NCI-H345 treated with DMSO at 0.1 percent for 48 hours (cell line): Measurements from ENCODE around the gene GRB10.

Experiments used
- DNase-seq: peaks from one replicate; lab custom pipeline; 2025; ENCODE audit not compliant: unreplicated experiment; lab: John Stamatoyannopoulos, UW

Gene GRB10

GRCh38 chr7:50641442-50642405 lies 141.0 kb downstream of the GRB10 start:
- DNase-seq = no peak

GRCh38 chr7:50640779-50641178 lies 141.9 kb downstream of the GRB10 start:
- no peak for DNase-seq

DNA sequence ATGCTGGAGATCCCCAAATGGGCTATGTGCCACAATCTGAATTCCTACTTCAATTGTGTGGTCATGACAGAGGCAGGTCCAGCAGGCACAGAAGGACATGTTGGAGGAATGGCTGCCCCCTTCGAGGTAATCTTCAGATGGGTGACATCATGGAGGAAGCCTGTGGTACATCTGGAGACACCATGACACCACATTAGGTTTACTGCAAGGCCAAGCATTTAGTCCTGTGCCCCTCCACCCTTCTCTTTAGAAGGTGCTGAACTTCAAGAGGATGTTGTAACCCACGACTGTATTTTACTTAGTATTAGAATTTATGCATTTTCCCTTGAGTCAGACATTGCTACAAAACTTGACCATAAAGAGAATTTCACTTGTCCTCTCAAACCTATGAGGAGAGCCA lies 142.4 kb downstream of the GRB10 start:
- DNase-seq = no peak

- DNase-seq = no peak
These were observed 144.7 kb downstream of the GRB10 start for GRCh38 chr7:50637725-50638643.

DNA sequence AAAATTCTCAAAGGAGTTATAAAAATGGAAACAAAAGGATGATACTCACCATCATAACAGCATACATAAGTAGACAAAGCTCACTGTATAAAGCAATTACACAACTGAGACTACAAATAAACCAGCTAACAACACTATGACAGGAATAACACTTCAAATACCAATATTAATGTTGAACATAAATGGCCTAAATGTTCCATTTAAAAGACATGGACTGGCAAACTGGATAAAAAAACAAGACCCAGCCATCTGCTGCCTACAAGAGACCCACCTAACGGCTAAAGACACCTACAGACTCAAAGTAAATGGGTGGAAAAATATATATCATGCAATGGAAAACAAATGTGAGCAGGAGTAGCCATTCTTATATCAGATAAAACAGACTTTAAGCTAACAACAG lies 148.3 kb downstream of the GRB10 start:
- no peak for DNase-seq

DNA sequence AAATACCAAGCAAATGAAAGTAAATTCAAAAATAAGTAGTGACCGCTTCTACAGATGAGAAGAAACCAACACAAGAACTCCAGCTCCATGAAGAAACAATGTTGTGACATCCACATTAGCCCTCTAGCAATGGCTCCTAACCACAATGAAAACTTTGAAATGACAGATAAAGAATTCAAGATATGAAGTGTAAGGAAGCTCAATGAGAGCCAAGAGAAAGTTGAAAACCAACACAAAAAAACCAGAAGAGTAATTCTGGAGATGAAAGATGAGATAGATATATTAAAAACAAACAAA lies 149.3 kb downstream of the GRB10 start:
- DNase-seq = no peak

GRCh38 chr7:50632561-50633413 lies 149.9 kb downstream of the GRB10 start:
- peak; percentile 27 for DNase-seq

DNA sequence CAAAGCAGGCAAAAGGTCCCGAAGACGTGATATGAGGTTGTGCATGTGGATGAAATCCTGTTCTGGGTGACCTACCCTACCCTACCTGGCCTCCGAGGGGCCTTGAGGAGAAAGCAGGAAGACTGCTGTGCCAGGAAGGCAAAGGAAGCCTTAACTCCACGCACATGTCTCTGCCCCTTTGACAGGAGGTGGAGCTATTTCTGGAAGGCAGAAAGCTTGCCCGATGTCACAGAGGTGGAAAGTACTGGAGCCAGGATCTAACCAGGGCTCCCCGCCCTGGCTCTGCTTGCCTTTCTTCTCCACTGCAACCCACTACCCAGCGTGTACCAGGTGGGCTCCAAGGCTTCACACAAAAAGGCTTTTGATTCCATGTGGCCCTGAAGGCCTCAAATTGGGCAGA lies 151.1 kb downstream of the GRB10 start:
- DNase-seq = no peak

- no peak for DNase-seq
These were observed 151.6 kb downstream of the GRB10 start for GRCh38 chr7:50631100-50631499.

DNA sequence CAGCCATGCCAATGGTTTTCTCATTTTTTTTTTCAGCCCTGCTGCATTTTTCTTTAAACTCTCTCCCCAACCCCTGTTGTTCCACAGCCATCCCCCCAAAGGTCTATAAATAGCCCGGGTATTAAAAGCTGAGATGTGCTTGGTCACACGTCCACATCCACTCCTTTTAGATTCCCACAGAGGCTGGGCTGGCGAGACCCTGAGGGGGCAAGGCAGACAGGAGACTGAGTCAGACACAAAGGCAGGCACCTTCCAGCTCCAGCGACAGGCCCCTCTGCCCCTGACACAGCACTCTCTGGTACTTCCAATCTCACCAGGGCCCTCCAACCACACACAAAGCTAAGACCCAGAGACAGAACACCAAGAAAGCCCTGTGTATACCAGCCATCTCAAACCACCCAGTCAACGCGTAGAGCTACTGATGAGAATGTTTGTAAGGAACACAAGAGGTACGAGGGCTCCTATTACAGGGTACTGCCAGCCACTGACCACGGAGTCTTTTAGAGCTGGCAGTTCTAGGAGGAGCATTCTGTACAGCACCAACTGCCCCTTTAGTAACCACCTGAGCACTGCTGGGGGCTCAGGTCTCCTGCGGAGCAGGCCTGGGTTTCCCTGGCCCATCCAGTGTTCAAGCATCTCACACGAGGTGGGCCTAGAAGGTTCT lies 153.3 kb downstream of the GRB10 start:
- DNase-seq = no peak

- DNase-seq = no peak
These were observed 154.1 kb downstream of the GRB10 start for GRCh38 chr7:50628434-50629084.

GRCh38 chr7:50627824-50628361 lies 154.8 kb downstream of the GRB10 start:
- no peak for DNase-seq

GRCh38 chr7:50626286-50626685 lies 156.4 kb downstream of the GRB10 start:
- DNase-seq = no peak

- DNase-seq = no peak
These were observed 157.3 kb downstream of the GRB10 start for GRCh38 chr7:50625360-50625759.

DNA sequence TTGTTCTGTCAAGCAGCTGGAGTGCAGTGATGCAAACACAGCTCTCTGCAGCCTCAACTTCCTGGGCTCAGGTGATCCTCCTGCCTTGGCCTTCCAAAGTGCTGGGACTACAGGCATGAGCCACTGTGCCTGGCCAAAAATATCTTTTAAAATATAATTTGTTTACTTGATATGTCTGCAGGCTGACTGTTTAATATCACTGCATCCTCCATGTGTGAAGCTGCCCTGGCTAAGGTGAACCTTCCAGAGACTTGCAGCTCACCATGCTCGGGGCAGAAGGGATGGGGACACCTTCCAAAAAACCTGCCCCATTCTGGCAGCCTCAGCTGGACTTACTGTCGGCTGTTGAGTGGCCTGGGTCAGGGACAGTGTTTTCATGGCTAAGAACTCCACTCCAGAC lies 159.9 kb downstream of the GRB10 start:
- DNase-seq = no peak

GRCh38 chr7:50621973-50622490 lies 160.7 kb downstream of the GRB10 start:
- no peak for DNase-seq

- DNase-seq = no peak
These were observed 161.5 kb downstream of the GRB10 start for GRCh38 chr7:50621206-50621605.

GRCh38 chr7:50620433-50620832 lies 162.3 kb downstream of the GRB10 start:
- no peak for DNase-seq

GRCh38 chr7:50619684-50620083 lies 163.0 kb downstream of the GRB10 start:
- DNase-seq = no peak

DNA sequence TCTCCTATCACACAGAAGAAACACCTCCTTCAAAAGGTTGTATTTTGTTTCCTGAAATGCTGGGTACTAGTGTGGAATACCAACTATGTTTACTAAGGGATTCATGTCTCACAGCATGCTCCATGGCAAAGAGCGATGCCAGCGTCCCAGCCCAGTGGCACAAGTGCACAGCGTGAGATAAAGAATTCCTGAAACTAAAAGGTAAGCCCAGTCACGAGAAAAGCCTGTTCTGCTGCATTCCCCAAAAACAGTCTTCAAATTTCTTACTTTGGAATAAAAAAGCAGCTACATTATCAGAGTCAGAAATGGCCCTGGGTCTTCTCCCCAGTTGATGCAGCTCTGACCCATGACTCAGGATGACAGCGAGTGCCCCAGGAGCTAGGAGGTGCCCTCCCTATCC lies 164.4 kb downstream of the GRB10 start:
- DNase-seq = peak; percentile 12
